ENCODE results near the gene RGS3.

DNA sequence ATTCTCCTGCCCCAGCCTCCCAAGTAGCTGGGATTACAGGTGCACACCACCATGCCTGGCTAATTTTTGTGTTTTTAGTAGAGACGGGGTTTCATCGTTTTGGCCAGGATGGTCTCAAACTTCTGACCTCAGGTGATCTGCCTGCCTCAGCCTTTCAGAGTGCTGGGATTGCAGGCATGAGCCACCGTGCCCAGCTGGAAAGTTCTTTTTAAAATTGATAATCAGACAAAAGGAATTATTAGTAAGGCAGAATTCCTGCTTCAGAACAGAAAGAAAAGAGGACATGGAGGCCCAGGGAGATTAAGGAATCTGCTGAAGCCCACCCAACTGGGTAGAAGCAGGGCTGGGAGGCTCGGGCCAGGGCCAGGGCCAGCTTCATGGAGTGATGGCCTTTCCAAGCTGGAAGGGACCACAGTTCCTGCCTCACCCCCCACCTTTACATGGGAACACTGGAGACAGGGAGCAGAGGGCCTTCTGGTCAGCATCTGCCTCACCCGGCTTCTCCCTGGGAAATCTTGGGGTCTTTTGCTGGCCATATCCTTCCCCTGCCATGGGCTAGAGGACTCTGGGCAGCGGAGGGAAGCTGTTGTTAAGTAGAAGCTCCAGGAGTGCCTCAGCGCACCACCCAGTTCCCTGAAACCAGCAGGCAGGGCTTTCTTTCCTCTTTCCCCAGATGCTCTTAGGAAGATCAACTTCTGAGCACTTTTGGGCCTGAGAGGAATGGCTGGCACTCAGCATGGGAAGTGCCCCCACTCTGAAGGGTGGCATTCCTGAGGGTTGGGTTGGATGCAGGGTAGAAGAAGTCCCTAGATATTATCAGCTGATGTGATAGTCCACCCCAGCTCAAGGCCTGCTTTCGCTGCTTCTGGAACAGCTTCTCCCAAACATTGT lies 70.1 kb downstream of the RGS3 start:
- TF ChIP-seq, protein P1, sequence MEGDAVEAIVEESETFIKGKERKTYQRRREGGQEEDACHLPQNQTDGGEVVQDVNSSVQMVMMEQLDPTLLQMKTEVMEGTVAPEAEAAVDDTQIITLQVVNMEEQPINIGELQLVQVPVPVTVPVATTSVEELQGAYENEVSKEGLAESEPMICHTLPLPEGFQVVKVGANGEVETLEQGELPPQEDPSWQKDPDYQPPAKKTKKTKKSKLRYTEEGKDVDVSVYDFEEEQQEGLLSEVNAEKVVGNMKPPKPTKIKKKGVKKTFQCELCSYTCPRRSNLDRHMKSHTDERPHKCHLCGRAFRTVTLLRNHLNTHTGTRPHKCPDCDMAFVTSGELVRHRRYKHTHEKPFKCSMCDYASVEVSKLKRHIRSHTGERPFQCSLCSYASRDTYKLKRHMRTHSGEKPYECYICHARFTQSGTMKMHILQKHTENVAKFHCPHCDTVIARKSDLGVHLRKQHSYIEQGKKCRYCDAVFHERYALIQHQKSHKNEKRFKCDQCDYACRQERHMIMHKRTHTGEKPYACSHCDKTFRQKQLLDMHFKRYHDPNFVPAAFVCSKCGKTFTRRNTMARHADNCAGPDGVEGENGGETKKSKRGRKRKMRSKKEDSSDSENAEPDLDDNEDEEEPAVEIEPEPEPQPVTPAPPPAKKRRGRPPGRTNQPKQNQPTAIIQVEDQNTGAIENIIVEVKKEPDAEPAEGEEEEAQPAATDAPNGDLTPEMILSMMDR (IDR thresholded peaks at IDR 0.05; ENCODE audit: low read depth, low read length) = no peak
- no peak for TF ChIP-seq EZH2phosphoT487 (IDR thresholded peaks at IDR 0.05; ENCODE audit: low read depth)

Measured in OCI-LY3 (cell line).